Embryonic facial prominence (tissue), 1 donor: ENCODE data around the gene BTF3L4.
"Not testable (repeated sequence)": the region's sequence is repeated elsewhere in the genome, so short reads cannot be mapped to it uniquely, and the experiment has no call there.

ENCODE experiments used
- DNase-seq: peaks from one replicate; pipeline ENCODE4 v3.0.0-alpha.2; 2016; ENCODE audit errors: extremely low spot score

The BTF3L4 gene

DNA sequence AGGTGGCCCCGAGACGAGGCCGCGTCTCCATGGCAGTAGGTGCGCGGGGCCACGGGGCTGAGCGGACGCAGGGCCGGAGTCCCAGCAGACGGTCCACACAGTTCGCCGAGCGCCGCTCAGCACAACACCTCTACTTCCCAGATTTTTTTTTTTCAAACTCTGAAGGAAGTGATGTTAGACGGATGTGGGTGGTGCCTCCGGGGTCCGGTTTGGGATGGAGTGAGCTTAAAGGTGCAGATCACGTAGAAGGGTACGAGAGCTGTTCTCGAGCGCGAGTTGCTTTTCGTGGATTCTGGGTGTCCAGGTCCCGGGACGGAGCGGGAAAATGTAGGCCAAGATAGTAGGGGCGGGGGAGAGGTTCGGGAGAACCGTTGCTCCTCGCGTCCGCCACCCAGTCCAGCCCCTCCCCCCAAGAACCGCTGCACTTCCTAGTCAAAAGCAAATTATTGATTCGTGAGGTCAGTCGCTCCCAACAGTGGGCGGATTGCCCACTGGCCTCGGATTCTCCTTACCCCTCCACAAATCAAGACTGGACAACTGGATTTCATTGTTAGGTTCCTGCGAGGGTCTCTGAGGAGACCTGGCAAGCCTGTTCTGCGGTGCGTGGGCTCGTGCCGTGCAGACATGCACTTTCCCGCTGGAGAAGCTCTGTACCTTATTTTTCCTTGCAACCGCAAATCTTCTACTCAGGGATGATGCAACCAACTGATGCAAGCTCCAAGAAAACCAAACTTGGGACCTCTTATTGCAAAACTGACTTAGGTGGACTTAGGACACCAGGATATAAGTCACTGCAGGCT lies 829 bp upstream of the BTF3L4 start, which contains the start of gene TXNDC12:
Gene TXNDC12, minus strand, starts transcription at position 126 of the 800 bp plus-strand sequence. Its CDS starts 95 bp downstream, at position 31.
- DNase-seq, result peak; percentile 77

DNA sequence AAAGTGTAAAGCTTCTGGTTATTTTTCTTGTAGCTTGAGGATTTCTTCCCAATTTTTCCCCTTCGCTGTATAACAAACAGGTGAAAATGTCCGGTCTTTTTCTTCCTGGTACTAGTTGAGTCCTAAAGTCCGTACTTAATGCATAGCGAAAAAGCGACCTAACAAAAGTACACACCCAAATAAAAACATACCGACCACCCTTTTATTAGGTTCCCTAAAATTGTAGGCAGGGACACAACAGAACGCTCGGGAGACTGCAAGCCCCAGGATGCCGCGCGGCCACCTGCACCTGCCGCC lies 281 bp upstream of the BTF3L4 start:
- DNase-seq, result no peak

DNA sequence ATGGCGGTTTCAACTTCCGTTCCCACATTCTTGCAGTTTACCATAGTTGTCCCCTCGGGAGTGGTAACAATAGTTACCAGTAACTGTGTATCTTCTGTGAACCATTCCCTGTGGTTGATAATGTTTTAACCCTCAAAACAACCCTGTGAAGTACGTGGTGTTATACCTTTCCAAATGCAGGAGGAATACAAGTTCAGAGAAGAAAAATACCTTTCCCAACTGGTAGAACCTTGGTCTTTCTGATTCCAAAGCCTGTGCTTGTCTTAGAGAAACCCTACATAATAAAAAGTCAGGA lies 789 bp downstream of the BTF3L4 start:
- DNase-seq, result no peak

DNA sequence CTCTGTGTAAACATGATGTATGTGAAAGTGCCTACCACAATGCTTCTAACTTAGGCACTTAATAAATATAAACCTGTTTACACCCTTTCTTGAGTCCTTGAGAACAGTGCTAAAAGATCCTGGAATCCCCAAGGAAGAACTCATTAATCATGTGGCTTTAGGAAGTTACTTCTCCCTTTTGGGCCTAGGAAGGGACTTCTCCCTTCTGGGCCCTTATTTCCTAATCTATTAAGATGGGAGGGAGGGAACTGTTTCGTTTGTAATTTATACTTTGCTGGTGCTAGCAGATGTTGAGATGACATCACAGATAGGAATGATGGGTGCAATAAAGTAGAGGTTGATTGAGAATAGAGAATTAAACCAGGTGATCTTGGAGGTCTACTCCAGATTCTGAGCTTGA lies 1.2 kb downstream of the BTF3L4 start:
- DNase-seq, result no peak

DNA sequence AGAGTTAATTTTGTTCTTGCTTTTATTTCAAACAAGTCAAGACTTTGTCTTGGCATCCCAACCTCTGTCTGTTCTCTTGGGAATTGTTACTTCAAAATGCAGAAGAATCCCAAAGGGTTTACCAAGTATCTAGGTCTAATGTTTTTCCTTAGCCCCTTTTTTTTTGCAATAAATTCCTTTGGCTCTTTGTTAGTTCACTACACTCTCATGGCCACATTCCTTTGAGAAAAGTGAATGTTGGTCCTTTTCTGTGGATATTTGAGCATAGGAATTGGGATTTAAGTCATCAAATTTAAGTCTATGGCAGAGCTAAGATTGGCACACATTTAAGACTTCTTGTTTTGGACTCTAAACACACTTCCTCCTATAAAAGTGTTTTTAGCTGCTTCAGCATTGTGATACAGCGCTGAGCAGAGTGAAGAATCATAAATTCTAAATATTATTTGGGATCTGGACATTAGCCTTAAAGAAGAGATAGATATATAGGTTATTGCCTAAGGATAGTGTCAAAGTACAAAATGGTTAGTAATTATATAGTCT lies 1.9 kb downstream of the BTF3L4 start:
- DNase-seq, result no peak

DNA sequence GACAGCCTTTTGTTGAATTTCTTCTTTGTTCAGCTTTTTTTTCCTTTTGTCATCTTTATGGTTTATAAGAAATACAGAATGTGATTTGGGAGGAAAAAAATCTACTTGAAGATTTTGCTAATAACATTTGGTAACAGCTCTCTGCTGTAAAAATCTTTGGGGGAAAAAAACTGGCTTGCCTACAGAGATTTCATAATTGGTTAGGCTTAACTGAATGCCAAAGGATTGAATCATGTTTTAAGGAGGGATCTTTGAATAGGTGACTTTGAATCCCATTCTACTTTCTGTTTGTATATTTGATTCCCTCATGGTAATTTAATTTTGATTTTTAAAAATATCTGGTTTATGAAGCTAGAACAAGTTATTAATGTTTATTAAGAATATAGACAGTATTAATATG lies 3.2 kb downstream of the BTF3L4 start:
- DNase-seq, result no peak

DNA sequence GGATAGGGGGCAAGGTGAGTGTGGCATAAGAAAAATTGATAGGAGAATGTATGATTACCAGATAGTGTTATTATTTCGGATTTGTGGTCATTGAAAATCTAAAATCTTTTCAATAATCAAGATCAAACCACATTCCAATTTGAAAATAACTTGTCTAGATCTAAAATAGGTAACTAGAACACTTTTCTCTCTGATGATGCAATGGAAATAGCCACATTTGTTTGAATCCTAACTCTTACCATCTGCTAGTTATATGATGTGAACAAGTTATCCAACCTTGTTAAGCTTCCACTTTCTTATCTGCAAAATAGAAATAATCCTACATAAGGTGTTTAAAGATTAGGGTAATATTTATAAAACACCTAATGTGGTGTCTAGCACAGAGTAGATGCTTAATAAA lies 3.8 kb downstream of the BTF3L4 start:
- DNase-seq, result no peak

DNA sequence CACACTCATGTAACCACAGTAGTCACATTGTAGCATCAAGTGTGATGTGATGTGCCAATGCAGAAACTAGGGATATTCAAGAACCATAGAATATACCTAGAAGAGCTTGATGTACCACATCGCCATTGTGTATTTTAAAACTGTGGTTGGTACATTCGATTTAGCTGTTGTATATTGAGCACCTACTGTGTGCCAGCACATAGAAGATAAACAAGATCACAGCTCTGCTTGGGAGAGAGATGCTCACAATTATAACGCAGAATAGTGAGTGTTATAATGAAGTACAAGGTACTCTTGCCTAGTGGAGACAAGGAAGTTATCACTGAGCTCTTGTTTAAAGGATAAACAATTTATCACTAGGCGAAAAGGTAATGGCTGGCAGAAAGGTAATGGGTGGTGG lies 4.7 kb downstream of the BTF3L4 start:
- no peak for DNase-seq

DNA sequence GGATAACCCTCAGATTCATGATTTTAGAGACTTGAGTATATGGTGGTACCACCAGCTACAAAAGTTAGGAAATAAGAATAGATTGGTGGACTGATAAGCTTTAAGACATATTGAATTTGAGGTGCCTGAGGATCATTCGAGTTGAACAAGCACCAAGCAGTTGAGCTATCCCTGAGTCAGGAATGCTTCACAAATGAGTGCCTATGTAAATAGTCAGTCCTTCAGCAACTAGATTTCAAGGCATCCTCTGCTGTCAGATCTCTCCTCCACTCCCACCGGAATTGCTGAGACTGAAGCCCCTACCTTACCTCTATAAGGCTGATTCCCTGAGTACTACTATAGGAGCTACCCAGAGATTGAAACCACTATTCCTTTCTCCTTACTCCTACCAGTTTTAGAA lies 7.1 kb downstream of the BTF3L4 start:
- no peak for DNase-seq

DNA sequence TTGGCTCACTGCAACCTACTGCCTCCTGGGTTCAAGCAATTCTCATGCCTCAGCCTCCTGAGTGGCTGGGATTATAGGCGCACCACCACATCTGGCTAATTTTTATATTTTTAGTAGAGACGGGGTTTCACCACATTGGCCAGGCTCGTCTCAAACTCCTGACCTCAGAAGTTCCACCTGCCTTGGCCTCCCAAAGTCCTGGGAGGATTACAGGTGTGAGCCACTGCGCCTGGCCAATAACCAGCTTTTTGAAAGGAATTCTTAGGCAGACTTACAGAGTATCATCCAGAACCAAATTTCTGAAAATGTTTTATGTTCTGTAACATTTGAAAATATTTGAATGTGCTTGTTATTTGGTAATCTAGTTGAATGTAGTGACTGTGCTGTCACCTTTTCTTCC lies 14.6 kb downstream of the BTF3L4 start:
- DNase-seq, result no peak

DNA sequence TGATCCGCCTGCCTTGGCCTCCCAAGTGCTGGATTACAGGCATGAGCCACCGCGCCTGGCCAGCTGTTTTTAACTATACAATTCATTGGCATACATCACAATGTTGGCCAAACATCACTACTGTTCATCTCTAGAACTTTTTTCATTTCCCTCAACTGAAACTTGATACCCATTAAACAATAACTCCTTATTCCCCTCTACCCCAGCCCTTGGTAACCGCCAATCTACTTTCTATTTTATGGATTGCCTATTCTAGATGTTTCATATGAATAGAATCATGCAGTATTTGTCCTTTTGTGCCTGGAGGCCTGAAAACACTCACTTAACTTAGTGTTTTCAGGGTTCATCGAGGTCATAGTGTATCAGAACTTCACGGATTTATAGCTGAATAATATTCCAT lies 16.2 kb downstream of the BTF3L4 start:
- no peak for DNase-seq

DNA sequence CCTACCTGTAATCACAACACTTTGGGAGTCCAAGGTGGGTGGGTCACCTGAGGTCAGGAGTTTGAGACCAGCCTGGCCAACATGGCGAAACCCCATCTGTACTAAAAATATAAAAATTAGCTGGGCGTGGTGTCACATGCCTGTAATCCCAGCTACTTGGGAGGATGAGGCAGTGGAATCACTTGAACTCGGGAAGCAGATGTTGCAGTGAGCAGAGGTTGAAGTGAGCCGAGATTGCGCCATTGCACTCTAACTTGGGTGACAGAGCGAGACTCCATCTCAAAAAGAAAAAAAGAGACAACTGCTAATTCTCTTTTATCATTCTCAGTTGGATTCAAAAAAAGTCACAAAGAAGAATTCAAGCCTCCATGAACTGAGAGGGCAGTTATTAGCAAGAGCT lies 21.2 kb downstream of the BTF3L4 start:
- not testable (repeated sequence) for DNase-seq

DNA sequence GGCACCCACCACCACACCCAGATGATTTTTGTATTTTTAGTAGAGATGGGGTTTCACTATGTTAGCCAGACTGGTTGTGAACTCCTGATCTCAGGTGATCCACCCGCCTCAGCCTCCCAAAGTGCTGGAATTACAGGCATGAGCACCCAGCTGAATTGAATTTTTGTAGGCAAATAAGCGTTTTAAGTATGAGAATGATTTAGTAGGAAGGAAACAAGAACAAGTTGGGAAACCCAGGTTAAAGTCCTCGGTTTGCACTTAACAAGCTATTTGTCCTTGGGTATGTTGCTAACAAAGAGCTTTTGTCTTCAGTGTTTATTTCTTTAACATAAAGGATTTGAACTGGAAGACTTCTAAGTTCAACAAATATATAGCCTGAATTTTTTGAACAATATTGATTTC lies 23.9 kb downstream of the BTF3L4 start:
- no peak for DNase-seq

DNA sequence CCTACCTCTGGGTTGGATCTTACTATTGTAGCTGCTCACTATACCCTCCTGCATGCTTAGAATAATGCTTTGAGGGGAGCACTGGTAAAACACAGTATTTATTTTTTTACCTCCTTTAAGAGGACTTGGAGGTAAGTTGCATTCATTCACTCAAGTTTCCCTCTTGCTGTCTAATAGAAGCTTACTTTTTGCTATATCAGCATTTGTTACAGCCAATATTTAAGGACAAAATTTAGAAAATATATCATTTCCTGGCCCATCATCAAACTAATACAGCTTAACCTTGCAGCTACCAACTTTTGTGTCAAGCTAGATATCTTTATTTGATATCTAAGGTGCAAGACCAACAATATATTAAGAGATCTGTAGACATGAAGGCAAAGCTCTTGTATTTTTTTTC lies 31.8 kb downstream of the BTF3L4 start:
- DNase-seq, result not testable (repeated sequence)

DNA sequence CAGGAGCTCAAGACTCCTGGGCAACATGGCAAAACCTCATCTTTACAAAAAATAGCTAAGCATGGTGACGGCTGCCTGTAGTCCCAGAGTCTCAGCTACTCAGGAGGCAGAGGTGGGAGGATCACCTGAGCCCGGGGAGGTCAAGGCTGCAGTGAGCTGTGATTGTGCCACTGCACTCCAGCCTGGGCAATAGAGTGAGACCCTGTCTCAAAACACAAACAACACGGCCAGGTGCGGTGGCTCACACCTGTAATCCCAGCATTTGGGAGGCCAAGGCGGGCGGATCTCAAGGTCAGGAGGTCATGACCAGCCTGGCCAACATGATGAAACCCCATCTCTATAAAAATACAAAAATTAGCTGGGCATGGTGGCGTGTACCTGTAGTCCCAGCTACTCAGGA lies 38.2 kb downstream of the BTF3L4 start:
- DNase-seq, result not testable (repeated sequence)

DNA sequence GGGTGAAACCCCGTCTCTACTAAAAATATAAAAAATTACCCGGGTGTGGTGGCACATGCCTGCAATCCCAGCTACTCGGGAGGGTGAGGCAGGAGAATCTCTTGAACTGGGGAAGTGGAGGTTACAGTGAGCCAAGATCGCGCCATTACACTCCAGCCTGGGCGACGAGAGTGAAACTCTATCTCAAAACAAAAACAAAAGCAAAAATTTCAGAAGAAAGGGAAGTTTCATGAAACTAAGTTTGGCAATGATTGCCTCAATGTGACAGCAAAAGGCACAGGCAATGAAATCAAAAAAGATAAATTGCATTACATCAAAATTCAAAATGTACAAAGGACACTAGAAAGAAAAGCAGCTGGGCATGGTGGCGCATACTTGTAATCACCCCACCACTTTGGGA lies 40.1 kb downstream of the BTF3L4 start:
- no peak for DNase-seq

DNA sequence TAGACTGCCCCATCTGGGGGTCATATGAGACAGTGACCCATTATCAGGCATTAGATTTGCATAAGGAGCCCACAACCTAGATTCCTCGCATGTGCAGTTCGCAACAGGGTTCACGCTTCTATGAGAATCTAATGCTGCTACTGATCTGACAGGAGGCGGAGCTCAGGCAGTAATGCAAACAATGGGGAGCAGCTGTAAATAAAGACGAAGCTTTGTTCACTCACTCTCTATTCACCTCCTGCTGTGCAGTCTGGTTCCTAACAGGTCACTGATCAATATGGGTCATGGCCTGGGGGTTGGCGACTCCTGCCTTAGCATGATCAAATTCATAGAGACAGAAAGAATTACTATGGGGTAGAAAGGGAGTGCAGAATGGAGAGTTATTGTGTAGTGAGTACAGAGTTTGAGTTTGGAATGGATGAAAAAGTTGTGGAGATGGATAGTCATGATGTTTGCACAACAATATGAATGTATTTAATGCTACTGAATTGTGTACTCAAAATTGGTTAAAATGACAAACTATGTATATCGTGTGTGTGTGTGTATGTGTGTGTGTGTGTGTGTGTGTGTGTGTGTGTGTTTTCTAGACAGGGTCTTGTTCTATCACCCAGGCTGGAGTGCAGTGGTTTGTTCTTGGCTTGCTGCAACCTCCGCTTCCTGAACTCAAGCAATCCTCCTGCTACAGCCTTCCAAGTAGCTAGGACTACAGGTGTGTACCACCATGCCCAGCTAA lies 42.2 kb downstream of the BTF3L4 start:
- DNase-seq, result no peak

DNA sequence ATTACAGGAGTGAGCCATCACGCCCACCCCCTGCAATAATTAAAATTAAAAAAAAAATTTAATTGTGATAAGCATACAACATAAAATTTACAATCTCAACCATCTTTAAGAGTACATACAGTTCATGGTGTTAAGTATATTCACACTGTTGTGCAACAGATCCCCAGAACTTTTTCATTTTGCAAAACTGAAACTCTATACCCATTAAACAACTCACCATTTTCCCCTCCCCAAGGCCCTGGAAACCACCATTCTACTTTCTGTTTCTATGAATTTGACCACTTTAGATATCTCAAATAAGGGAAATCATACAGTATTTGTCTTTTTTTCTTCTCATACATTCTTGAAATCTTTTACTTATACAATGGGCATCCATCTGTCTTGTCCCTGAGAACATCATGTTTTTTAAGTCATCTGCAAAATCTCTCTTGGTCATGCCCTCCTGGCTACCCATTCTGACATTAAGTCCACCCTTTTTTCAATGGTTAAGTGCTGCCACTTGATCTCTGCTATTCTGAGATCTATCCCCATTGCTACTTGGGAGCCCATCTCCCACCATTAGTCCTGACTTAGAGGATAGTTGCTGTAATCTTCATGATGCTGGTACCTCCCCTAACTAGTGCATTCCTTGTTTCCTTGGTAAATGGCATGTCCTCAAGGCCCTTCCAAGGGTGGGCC lies 46.4 kb downstream of the BTF3L4 start:
- DNase-seq, result no peak

DNA sequence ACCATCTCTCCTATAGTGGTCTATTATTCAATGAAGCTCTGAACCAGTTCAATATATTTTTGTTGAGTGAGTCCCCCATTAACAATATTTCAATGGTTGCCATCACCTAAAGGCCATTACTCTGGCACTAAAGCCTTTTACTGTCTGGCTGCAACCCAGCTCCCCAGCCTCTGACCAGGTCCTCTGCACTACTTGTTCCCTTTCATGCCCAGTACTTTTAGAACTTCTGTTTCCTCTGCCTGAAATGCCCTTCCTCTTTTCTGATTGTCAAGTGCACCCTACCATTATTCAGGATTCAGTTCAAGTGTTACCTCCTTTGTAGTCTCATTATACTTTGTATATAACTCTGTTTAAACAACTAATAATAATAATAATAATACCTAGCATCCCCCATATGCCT lies 55.4 kb downstream of the BTF3L4 start:
- DNase-seq, result no peak

DNA sequence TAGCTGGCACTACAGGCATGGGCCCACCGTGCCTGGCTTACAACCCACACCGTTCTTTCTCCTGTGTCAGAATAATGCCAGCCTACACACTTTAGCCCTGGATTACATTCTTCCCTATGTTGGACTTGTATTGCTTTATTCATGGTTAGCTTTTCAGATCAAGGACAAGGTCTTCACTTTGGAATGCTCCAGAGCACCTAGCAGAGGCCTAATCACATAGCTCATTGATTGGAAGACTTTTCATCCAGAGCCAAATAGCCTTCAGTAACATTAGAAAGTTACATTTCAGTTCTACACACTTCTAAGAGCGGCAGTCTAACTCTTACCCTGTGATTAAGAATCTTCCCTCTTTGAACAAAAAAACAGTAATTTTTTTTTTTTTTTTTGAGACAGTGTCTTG lies 56.4 kb downstream of the BTF3L4 start:
- DNase-seq, result no peak

DNA sequence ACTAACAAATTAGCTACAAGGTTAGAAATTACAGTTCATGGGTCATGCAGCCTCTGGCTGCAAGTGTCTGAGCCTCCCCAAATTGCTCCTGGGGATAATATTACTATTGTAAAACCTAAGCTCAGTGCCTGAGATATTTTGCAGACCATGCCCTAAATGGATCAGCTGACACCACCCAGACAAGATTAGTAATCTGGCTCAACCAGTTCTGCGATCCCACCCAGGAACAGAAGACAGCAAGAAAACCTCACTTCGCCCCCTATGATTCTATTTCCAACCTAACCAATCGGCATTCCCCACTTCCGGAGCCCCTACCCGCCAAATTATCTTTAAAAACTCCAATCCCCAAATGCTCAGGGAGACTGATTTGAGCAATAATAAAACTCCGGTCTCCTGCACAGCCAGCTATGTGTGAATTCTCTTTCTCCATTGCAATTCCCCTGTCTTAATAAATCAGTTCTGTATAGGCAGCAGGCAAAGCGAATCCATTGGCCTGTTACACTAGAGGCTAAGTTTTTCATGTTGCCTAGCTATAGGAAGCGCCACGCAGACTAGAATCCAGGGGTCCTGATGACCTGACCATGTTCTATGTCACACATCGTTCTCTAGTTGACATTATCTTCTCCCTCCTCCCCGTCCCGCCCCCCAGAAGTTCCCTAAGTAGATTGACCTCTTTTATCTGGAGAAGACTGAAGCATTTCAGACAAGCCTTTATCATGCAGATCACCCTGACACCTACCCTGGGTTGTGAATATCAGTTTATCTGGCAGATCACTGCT lies 63.4 kb downstream of the BTF3L4 start:
- DNase-seq, result no peak

DNA sequence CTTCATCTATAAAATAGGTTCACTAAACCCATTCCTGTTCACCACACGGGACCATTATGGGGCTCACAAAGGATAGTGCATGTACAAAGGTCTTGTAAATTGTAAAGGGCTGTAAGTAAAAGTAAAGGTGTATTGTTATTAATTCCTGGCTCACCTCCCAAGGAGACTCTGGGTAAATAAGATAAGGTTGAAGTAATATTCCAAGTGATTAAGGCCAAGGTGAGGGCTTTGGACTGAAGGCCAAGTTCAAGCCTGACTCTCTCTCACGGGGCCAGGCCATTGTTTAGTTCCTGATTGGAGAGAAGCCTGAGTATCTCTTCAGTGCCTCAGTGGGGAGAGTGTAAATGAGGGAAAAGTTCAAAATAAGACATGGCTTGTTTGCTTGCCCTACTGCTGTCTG lies 66.3 kb downstream of the BTF3L4 start:
- DNase-seq, result no peak
